ENCODE results near the gene PEPD. TPM values are rescaled to one million over a fixed set of nuclear protein-coding genes. Genes with fewer than 3 reads are reported as not detected.

Gene PEPD
- total RNA-seq, 1 experiment from 2014 or later, result 40.5 TPM

- Histone ChIP-seq H2AFZ (ENCODE audit: low read depth, low read length, poor library complexity, severe bottlenecking) (no peak overlapping the region), H3K79me2 (ENCODE audit: insufficient read depth, low read length) (peaks cover 5% of the 10 kb centered on the region; the same call in 1 of the 2 replicates), H3K4me1 (ENCODE audit: control insufficient read depth in 1 of 2, insufficient read depth in 2 of 2, low read length in 2 of 2) (no peaks in the 10 kb centered on the region), H3K4me3 (replicated peaks in 1 of 2; ENCODE audit: low read depth in 1 of 2, low read length in 2 of 2) (no peak overlapping the region), H4K20me1 (ENCODE audit: insufficient read depth) (no peaks in the 10 kb centered on the region), H3K9ac (ENCODE audit: low read length) (no peak overlapping the region), H3K9me2 (ENCODE audit: insufficient read depth) (no peaks in the 10 kb centered on the region), H3K36me3 (ENCODE audit: control insufficient read depth in 1 of 2, insufficient read depth in 2 of 2, low read length in 2 of 2) (no peaks in the 10 kb centered on the region; a peak in 1 of 4 replicates), H3K9me3 (ENCODE audit: control insufficient read depth in 1 of 2, insufficient read depth in 1 of 2, low read depth in 1 of 2, low read length in 2 of 2) (no peaks in the 10 kb centered on the region), H3K4me2 (ENCODE audit: low read length) (no peak overlapping the region), H3K27ac (ENCODE audit: low read depth, low read length) (no peak overlapping the region), H3K27me3 (ENCODE audit: insufficient read depth, low read length) (no peaks in the 10 kb centered on the region)
- ChIA-PET CTCF (no interaction called here), POLR2A (no interaction called here), RAD21 (ENCODE audit: low non-redundant PET in 1 of 2, low total read pairs in 2 of 2, uncharacterized antibody in 2 of 2, unreplicated experiment in 2 of 2) (no interaction called here)
- DNase-seq (ENCODE audit: low read depth, low spot score) (no peak), ATAC-seq (no peak)
- intact Hi-C loops (cut with micrococcal nuclease), result no loop called here
- no TSS peak for BruUV-seq (replicated peaks)
- TF ChIP-seq ZNF274 (IDR thresholded peaks at IDR 0.05; ENCODE audit: low read depth, low read length) (no peak), ZBTB33 (IDR thresholded peaks at IDR 0.05; ENCODE audit: extremely low read depth, insufficient replicate concordance, low read length) (no peak), CTCF (IDR thresholded peaks at IDR 0.05 in 2 of 3, conservative IDR thresholded peaks at IDR 0.05 in 1 of 3; ENCODE audit: borderline replicate concordance in 1 of 3, insufficient read depth in 1 of 3, low read depth in 2 of 3, low read length in 2 of 3) (no peak), RAD21 (IDR thresholded peaks at IDR 0.05; ENCODE audit: low read depth) (no peak), CBX3 (IDR thresholded peaks at IDR 0.05; ENCODE audit: low read depth) (no peak), SIN3A (IDR thresholded peaks at IDR 0.05; ENCODE audit: low read depth) (no peak), EZH2 (IDR thresholded peaks at IDR 0.05) (no peak), REST (IDR thresholded peaks at IDR 0.05; ENCODE audit: low read depth) (no peak), FOSL1 (IDR thresholded peaks at IDR 0.05; ENCODE audit: low read depth) (no peak), POLR2A (IDR thresholded peaks at IDR 0.05; ENCODE audit: borderline replicate concordance, extremely low read depth, insufficient read depth, insufficient read length) (no peak), EZH2phosphoT487 (IDR thresholded peaks at IDR 0.05; ENCODE audit: borderline replicate concordance) (no peak), YY1 (IDR thresholded peaks at IDR 0.05; ENCODE audit: extremely low read depth, insufficient replicate concordance, low read depth, low read length) (no peak), SP1 (IDR thresholded peaks at IDR 0.05; ENCODE audit: low read depth) (no peak)
- TF ChIP-seq, protein P1, sequence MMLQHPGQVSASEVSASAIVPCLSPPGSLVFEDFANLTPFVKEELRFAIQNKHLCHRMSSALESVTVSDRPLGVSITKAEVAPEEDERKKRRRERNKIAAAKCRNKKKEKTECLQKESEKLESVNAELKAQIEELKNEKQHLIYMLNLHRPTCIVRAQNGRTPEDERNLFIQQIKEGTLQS (IDR thresholded peaks at IDR 0.05), result no peak
- TF ChIP-seq, protein P2, sequence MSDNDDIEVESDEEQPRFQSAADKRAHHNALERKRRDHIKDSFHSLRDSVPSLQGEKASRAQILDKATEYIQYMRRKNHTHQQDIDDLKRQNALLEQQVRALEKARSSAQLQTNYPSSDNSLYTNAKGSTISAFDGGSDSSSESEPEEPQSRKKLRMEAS (IDR thresholded peaks at IDR 0.05), result no peak
Measured at GRCh38 chr19:33389421-33390100, 132.0 kb downstream of the PEPD start.

Measured in HCT116 (cell line).